HCT116 (cell line): ENCODE results near the gene TMF1. TPM values are rescaled to one million over a fixed set of nuclear protein-coding genes. Genes with fewer than 3 reads are reported as not detected.

ENCODE experiments used
- ATAC-seq: fragments of 200-7000 bp; cut with Tn5 transposase; 2 replicates; pipeline ENCODE4 v1.9.1; 2020; ENCODE audit warnings: mild to moderate bottlenecking, moderate library complexity
- BruUV-seq: library from RNA; stranded (reverse); fragments of 400-500 nt; replicated peaks from 2 replicates; lab custom pipeline; 2021; lab: Mats Ljungman, UMichigan
- CTCF ChIA-PET: fragments of 300-600 bp; sonication (Branson Sonifier 250); formaldehyde crosslinking; loops from one replicate; lab custom pipeline; 2021; ENCODE audit warnings: antibody characterized with exemption; lab: Charles Lee
- POLR2A ChIA-PET: fragments of 300-600, 350-600 bp; sonication (Branson Sonifier 250); formaldehyde crosslinking; loops from one replicate; lab custom pipeline; 2021; ENCODE audit warnings: antibody characterized with exemption; lab: Charles Lee
- RAD21 ChIA-PET, 2 experiments: fragments of 300-600 bp; sonication (Branson Sonifier 250); formaldehyde crosslinking; loops; one replicate each; lab custom pipeline; 2023; ENCODE audit warnings: low total read pairs in 2 of 2; ENCODE audit not compliant: uncharacterized antibody in 2 of 2, unreplicated experiment in 2 of 2, low non-redundant PET in 1 of 2; lab: Charles Lee
- DNase-seq: peaks from one replicate; pipeline ENCODE4 v3.0.0-alpha.2; 2010; ENCODE audit warnings: low read depth, low spot score
- H2AFZ ChIP-seq: fragments of 200-600 bp; shearing (Covaris generic), sonication (generic); 2 replicates; pipeline ENCODE4 v1.6.1; 2017; ENCODE audit warnings: low read depth, mixed run types, mixed read lengths, antibody characterized with exemption, low read length; ENCODE audit not compliant: poor library complexity, severe bottlenecking
- H3K27ac ChIP-seq: 2 replicates; pipeline ENCODE4 v1.5.1; 2012; ENCODE audit warnings: low read depth, low read length
- H3K27me3 ChIP-seq: fragments of 200-600 bp; sonication (generic); 2 replicates; pipeline ENCODE4 v1.6.1; 2016; ENCODE audit warnings: mixed run types, low read length, mixed read lengths; ENCODE audit not compliant: insufficient read depth
- H3K36me3 ChIP-seq, 2 experiments: fragments of 200-500 bp in 1 of 2; fragments of 200-600 bp in 1 of 2; sonication (Bioruptor generic) in 1 of 2; sonication (generic) in 1 of 2; 2 replicates each; pipeline versions ENCODE4 v1.5.1 to v1.6.1; 2014 to 2016; ENCODE audit warnings: low read length in 2 of 2, inconsistent platforms in 1 of 2, mixed read lengths in 1 of 2, mixed run types in 1 of 2; ENCODE audit not compliant: insufficient read depth in 2 of 2, control insufficient read depth in 1 of 2
- H3K4me1 ChIP-seq, 2 experiments: fragments of 200-600 bp in 1 of 2; sonication (generic) in 1 of 2; 2 replicates each; pipeline versions ENCODE4 v1.5.1 to v1.6.1; 2012 to 2017; ENCODE audit warnings: low read length in 2 of 2, inconsistent platforms in 1 of 2, mild to moderate bottlenecking in 1 of 2, mixed read lengths in 1 of 2, mixed run types in 1 of 2, moderate library complexity in 1 of 2; ENCODE audit not compliant: insufficient read depth in 2 of 2, control insufficient read depth in 1 of 2
- H3K4me2 ChIP-seq: fragments of 200-600 bp; sonication (generic); 2 replicates; pipeline ENCODE4 v1.6.1; 2017; ENCODE audit warnings: mixed run types, low read length, mixed read lengths
- H3K4me3 ChIP-seq, 2 experiments: fragments of 200-600 bp in 1 of 2; sonication (generic) in 1 of 2; replicated peaks in 1 of 2; 2 replicates each; pipeline ENCODE4 v1.5.1; 2011 to 2016; ENCODE audit warnings: low read length in 2 of 2, control low read depth in 1 of 2, low read depth in 1 of 2, mild to moderate bottlenecking in 1 of 2, mixed read lengths in 1 of 2, mixed run types in 1 of 2
- H3K79me2 ChIP-seq: fragments of 200-600 bp; sonication (generic); 2 replicates; pipeline ENCODE4 v1.6.1; 2017; ENCODE audit warnings: mild to moderate bottlenecking, mixed run types, low read length, moderate library complexity, mixed read lengths; ENCODE audit not compliant: insufficient read depth
- H3K9ac ChIP-seq: fragments of 200-600 bp; sonication (generic); 2 replicates; pipeline ENCODE4 v1.6.1; 2016; ENCODE audit warnings: low read length, mixed read lengths
- H3K9me2 ChIP-seq: fragments of 200-600 bp; sonication (generic), shearing (Covaris generic); 2 replicates; pipeline ENCODE4 v1.6.1; 2017; ENCODE audit warnings: mixed run types, mild to moderate bottlenecking, moderate library complexity; ENCODE audit not compliant: insufficient read depth
- H3K9me3 ChIP-seq, 2 experiments: fragments of 200-500 bp in 1 of 2; fragments of 200-600 bp in 1 of 2; sonication (Bioruptor generic) in 1 of 2; sonication (generic) in 1 of 2; 2 replicates each; pipeline ENCODE4 v1.6.1; 2014 to 2017; ENCODE audit warnings: low read length in 2 of 2, mixed read lengths in 2 of 2, inconsistent platforms in 1 of 2, low read depth in 1 of 2, mild to moderate bottlenecking in 1 of 2, mixed run types in 1 of 2, moderate library complexity in 1 of 2; ENCODE audit not compliant: control insufficient read depth in 1 of 2, insufficient read depth in 1 of 2
- H4K20me1 ChIP-seq: fragments of 200-600 bp; sonication (generic), shearing (Covaris generic); 2 replicates; pipeline ENCODE4 v1.6.1; 2017; ENCODE audit warnings: mixed run types, mild to moderate bottlenecking, moderate library complexity; ENCODE audit not compliant: insufficient read depth
- EZH2phosphoT487 ChIP-seq: fragments of 200-600 bp; IDR thresholded peaks from 2 replicates; pipeline ENCODE4 v1.6.1; 2018; ENCODE audit warnings: antibody characterized with exemption, borderline replicate concordance
- POLR2A ChIP-seq: IDR thresholded peaks from 2 replicates; pipeline ENCODE4 v1.7.0; 2011; ENCODE audit warnings: borderline replicate concordance; ENCODE audit not compliant: insufficient read depth, insufficient read length; ENCODE audit errors: extremely low read depth
- RAD21 ChIP-seq: IDR thresholded peaks from 2 replicates; pipeline ENCODE4 v1.6.1; 2012; ENCODE audit warnings: low read depth, mild to moderate bottlenecking
- SIN3A ChIP-seq: IDR thresholded peaks from 2 replicates; pipeline ENCODE4 v1.6.1; 2012; ENCODE audit warnings: low read depth
- SP1 ChIP-seq: IDR thresholded peaks from 2 replicates; pipeline ENCODE4 v1.6.1; 2012; ENCODE audit warnings: low read depth
- ZBTB33 ChIP-seq: IDR thresholded peaks from 2 replicates; pipeline ENCODE4 v1.6.1; 2011; ENCODE audit warnings: mild to moderate bottlenecking, low read length, moderate library complexity; ENCODE audit not compliant: insufficient replicate concordance; ENCODE audit errors: extremely low read depth
- intact Hi-C: fragments of 100-400 bp; cut with micrococcal nuclease; formaldehyde crosslinking; loops from 2 replicates; pipeline ENCODE4 v1.10.0; 2022
- total RNA-seq: library from RNA; stranded (reverse); gene quantifications from one replicate; pipeline ENCODE4 v1.2.1, GENCODE V29; 2021; ENCODE audit not compliant: unreplicated experiment

TMF1 gene
- total RNA-seq, 1 experiment from 2014 or later: 27.3 TPM

- DNase-seq (no peak), ATAC-seq (no peak)
- Histone ChIP-seq H4K20me1 (no peaks in the 10 kb centered on the region), H2AFZ (no peak overlapping the region), H3K4me1 (no peaks in the 10 kb centered on the region), H3K27me3 (no peaks in the 10 kb centered on the region), H3K27ac (no peak overlapping the region), H3K4me3 (no peak overlapping the region), H3K9me2 (no peaks in the 10 kb centered on the region), H3K79me2 (no peaks in the 10 kb centered on the region), H3K4me2 (no peak overlapping the region), H3K9me3 (no peaks in the 10 kb centered on the region), H3K9ac (no peak overlapping the region), H3K36me3 (peaks cover 9 to 21% of the 10 kb centered on the region in 2 experiments; a peak in 3 of 4 replicates)
- no TSS peak for BruUV-seq
- intact Hi-C loops: no loop called here
- ChIA-PET CTCF (no interaction called here), RAD21 (interaction anchor here in 1 of 2 experiments (0.7 kb wide), 1 partner anchor 45 kb away, joined by 5 read pairs; no protein-coding TSS in a partner anchor), POLR2A (no interaction called here)
- TF ChIP-seq EZH2phosphoT487: no peak
Observed at GRCh38 chr3:68987322-68987721, 64.8 kb downstream of the TMF1 start.

GRCh38 chr3:68986496-68987208 is 65.5 kb downstream of the TMF1 start:
- Histone ChIP-seq H4K20me1 (no peaks in the 10 kb centered on the region), H3K79me2 (no peaks in the 10 kb centered on the region), H2AFZ (no peak overlapping the region), H3K9me2 (no peaks in the 10 kb centered on the region), H3K27me3 (no peaks in the 10 kb centered on the region), H3K36me3 (peaks cover 13 to 21% of the 10 kb centered on the region in 2 experiments; a peak in 3 of 4 replicates), H3K4me1 (no peaks in the 10 kb centered on the region), H3K9me3 (no peaks in the 10 kb centered on the region), H3K4me3 (no peak overlapping the region), H3K27ac (no peak overlapping the region), H3K9ac (no peak overlapping the region), H3K4me2 (no peak overlapping the region)
- POLR2A ChIA-PET: no interaction called here
- ATAC-seq (no peak), DNase-seq (no peak)
- CTCF ChIA-PET: no interaction called here
- TF ChIP-seq POLR2A: no peak
- TF ChIP-seq RAD21: no peak
- no peak for TF ChIP-seq SP1
- no peak for TF ChIP-seq SIN3A
- no peak for TF ChIP-seq ZBTB33
- intact Hi-C loops: no loop called here
- RAD21 ChIA-PET: interaction anchor here in 1 of 2 experiments (0.7 kb wide), 1 partner anchor 44 kb away, joined by 5 read pairs; no protein-coding TSS in a partner anchor
- no TSS peak for BruUV-seq
